Caco-2 (cell line): ENCODE results near the gene CATSPERD. TPM values are rescaled to one million over a fixed set of nuclear protein-coding genes. Genes with fewer than 3 reads are reported as not detected.

Experiments
- BruUV-seq: library from RNA; stranded (reverse); fragments of 400-500 nt; replicated peaks from 2 replicates; lab custom pipeline; 2021; lab: Mats Ljungman, UMichigan
- CTCF ChIA-PET: fragments of 300-600 bp; sonication (Branson Sonifier 250); formaldehyde crosslinking; loops from one replicate; lab custom pipeline; 2022; ENCODE audit warnings: antibody characterized with exemption; lab: Charles Lee
- POLR2A ChIA-PET: fragments of 300-600 bp; sonication (Branson Sonifier 250); formaldehyde crosslinking; loops from one replicate; lab custom pipeline; 2022; ENCODE audit warnings: antibody characterized with exemption; lab: Charles Lee
- DNase-seq, 2 experiments: peaks; one replicate each; pipeline versions ENCODE4 v3.0.0 to v3.0.0-alpha.2; 2020 to 2022
- H3K27me3 ChIP-seq: replicated peaks from 2 replicates; pipeline ENCODE4 v1.6.0; 2011; ENCODE audit warnings: low read length; ENCODE audit not compliant: control insufficient read depth, insufficient read depth
- H3K36me3 ChIP-seq: 2 replicates; pipeline ENCODE4 v1.5.1; 2011; ENCODE audit warnings: low read length; ENCODE audit not compliant: control insufficient read depth, insufficient read depth
- H3K4me1 ChIP-seq: fragments of 250-450 bp; sonication (Bioruptor Pico); 2 replicates; pipeline ENCODE4 v1.5.1; 2020; ENCODE audit warnings: mild to moderate bottlenecking
- H3K4me3 ChIP-seq: 2 replicates; pipeline ENCODE4 v1.5.1; 2011; ENCODE audit warnings: low read depth, mild to moderate bottlenecking, control low read depth, low read length
- H3K9me3 ChIP-seq: fragments of 250-450 bp; sonication (Bioruptor Pico); 2 replicates; pipeline ENCODE4 v1.5.1; 2020; ENCODE audit warnings: mild to moderate bottlenecking, moderate library complexity
- H3K27ac Mint-ChIP-seq: one replicate; pipeline ENCODE4 v1.8.0; 2022; ENCODE audit warnings: mixed read lengths; ENCODE audit not compliant: unreplicated experiment
- H3K27me3 Mint-ChIP-seq: one replicate; pipeline ENCODE4 v1.8.0; 2022; ENCODE audit warnings: mixed read lengths; ENCODE audit not compliant: insufficient read depth, unreplicated experiment
- H3K36me3 Mint-ChIP-seq: one replicate; pipeline ENCODE4 v1.8.0; 2022; ENCODE audit warnings: mild to moderate bottlenecking, mixed read lengths; ENCODE audit not compliant: insufficient read depth, unreplicated experiment
- H3K4me1 Mint-ChIP-seq: one replicate; pipeline ENCODE4 v1.8.0; 2022; ENCODE audit warnings: low read depth, mixed read lengths; ENCODE audit not compliant: unreplicated experiment
- H3K4me3 Mint-ChIP-seq: one replicate; pipeline ENCODE4 v1.8.0; 2022; ENCODE audit warnings: mild to moderate bottlenecking, moderate library complexity, mixed read lengths; ENCODE audit not compliant: unreplicated experiment
- H3K9me3 Mint-ChIP-seq: one replicate; pipeline ENCODE4 v1.8.0; 2022; ENCODE audit warnings: mixed read lengths; ENCODE audit not compliant: unreplicated experiment
- intact Hi-C: fragments of 100-400 bp; cut with micrococcal nuclease; formaldehyde crosslinking; loops from one replicate; pipeline ENCODE4 v1.10.0; 2022; ENCODE audit not compliant: unreplicated experiment
- total RNA-seq: library from RNA; stranded (reverse); gene quantifications from 2 replicates; pipeline ENCODE4 v1.2.3, GENCODE V29; 2022
- TF ChIP-seq, protein P1 (sequence below), 2 experiments: fragments of 200-600 bp in 1 of 2; IDR thresholded peaks; 1 replicate in 1 of 2; 2 replicates in 1 of 2; pipeline versions ENCODE4 v1.5.1 to v1.8.0; 2011 to 2022; ENCODE audit warnings: antibody characterized with exemption in 1 of 2, control low read depth in 1 of 2, inconsistent platforms in 1 of 2, low read depth in 1 of 2, low read length in 1 of 2, mild to moderate bottlenecking in 1 of 2, moderate library complexity in 1 of 2; ENCODE audit not compliant: insufficient read depth in 1 of 2, severe bottlenecking in 1 of 2, unreplicated experiment in 1 of 2

CATSPERD gene
- total RNA-seq, 1 experiment from 2014 or later: not detected

- TF ChIP-seq, protein P1, sequence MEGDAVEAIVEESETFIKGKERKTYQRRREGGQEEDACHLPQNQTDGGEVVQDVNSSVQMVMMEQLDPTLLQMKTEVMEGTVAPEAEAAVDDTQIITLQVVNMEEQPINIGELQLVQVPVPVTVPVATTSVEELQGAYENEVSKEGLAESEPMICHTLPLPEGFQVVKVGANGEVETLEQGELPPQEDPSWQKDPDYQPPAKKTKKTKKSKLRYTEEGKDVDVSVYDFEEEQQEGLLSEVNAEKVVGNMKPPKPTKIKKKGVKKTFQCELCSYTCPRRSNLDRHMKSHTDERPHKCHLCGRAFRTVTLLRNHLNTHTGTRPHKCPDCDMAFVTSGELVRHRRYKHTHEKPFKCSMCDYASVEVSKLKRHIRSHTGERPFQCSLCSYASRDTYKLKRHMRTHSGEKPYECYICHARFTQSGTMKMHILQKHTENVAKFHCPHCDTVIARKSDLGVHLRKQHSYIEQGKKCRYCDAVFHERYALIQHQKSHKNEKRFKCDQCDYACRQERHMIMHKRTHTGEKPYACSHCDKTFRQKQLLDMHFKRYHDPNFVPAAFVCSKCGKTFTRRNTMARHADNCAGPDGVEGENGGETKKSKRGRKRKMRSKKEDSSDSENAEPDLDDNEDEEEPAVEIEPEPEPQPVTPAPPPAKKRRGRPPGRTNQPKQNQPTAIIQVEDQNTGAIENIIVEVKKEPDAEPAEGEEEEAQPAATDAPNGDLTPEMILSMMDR (IDR thresholded peaks at IDR 0.05; ENCODE audit: insufficient read depth in 1 of 2, low read depth in 1 of 2, low read length in 1 of 2, severe bottlenecking in 1 of 2, unreplicated experiment in 1 of 2): no peak
- CTCF ChIA-PET: no interaction called here
- H3K27me3 ChIP-seq: no peaks in the 10 kb centered on the region
These were observed 47.6 kb upstream of the CATSPERD start for GRCh38 chr19:5672708-5673459.

GRCh38 chr19:5673752-5674151 is 46.7 kb upstream of the CATSPERD start:
- no peaks in the 10 kb centered on the region for H3K27me3 Mint-ChIP-seq
- no peaks in the 10 kb centered on the region for H3K4me1 ChIP-seq
- no peaks in the 10 kb centered on the region for H3K9me3 Mint-ChIP-seq
- H3K27me3 ChIP-seq: no peaks in the 10 kb centered on the region
- no TSS peak for BruUV-seq
- H3K36me3 ChIP-seq: no peaks in the 10 kb centered on the region
- DNase-seq: no peak
- no peaks in the 10 kb centered on the region for H3K4me1 Mint-ChIP-seq
- H3K36me3 Mint-ChIP-seq: peaks cover 82% of the 10 kb centered on the region
- intact Hi-C loops: no loop called here
- no peak overlapping the region for H3K4me3 Mint-ChIP-seq
- ChIA-PET POLR2A (no interaction called here), CTCF (no interaction called here)
- no peaks in the 10 kb centered on the region for H3K9me3 ChIP-seq
- no peak overlapping the region for H3K4me3 ChIP-seq
- peak overlapping the region; percentile 29 for H3K27ac Mint-ChIP-seq
- TF ChIP-seq, protein P1 (IDR thresholded peaks at IDR 0.05; ENCODE audit: insufficient read depth in 1 of 2, low read depth in 1 of 2, low read length in 1 of 2, severe bottlenecking in 1 of 2, unreplicated experiment in 1 of 2): no peak

More at GRCh38 chr19:5672708-5673459, 47.6 kb upstream of the CATSPERD start:
- no peaks in the 10 kb centered on the region for H3K9me3 Mint-ChIP-seq
- no peak overlapping the region for H3K4me3 Mint-ChIP-seq
- H3K27me3 Mint-ChIP-seq: no peaks in the 10 kb centered on the region
- no peaks in the 10 kb centered on the region; the same call in 1 of the 2 replicates for H3K4me1 ChIP-seq
- no peaks in the 10 kb centered on the region for H3K4me1 Mint-ChIP-seq
- POLR2A ChIA-PET: no interaction called here
- no peak overlapping the region for H3K27ac Mint-ChIP-seq
- no peak overlapping the region for H3K4me3 ChIP-seq
- intact Hi-C loops: no loop called here
- DNase-seq: no peak
- H3K36me3 Mint-ChIP-seq: peaks cover 88% of the 10 kb centered on the region
- no TSS peak for BruUV-seq
- no peaks in the 10 kb centered on the region for H3K9me3 ChIP-seq
- no peaks in the 10 kb centered on the region for H3K36me3 ChIP-seq

DNA sequence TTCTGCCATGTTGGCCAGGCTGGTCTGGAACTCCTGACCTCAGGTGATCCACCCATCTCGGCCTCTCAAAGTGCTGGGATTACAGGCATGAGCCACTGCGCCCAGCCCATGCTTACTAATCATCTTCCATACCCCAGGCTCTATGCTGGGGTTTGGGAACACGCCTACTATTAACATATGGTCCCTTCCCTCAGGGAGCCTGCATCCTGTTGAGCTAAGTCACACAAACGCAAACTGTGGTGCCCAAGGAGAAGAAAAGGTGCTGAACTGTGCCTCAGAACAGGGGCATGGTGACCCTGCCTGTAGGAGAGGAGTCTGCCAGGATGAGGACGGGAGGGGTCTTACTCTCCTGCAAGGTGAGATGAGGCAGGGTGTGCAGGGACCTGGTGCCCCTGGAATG is 45.7 kb upstream of the CATSPERD start:
- no peak overlapping the region for H3K27ac Mint-ChIP-seq

More for the DNA sequence above, 45.7 kb upstream of the CATSPERD start:
- Mint-ChIP-seq H3K4me3 (no peak overlapping the region), H3K9me3 (no peaks in the 10 kb centered on the region), H3K4me1 (peaks cover 6% of the 10 kb centered on the region), H3K27me3 (no peaks in the 10 kb centered on the region), H3K36me3 (peaks cover 78% of the 10 kb centered on the region)
- no peaks in the 10 kb centered on the region for H3K36me3 ChIP-seq
- TF ChIP-seq, protein P1 (IDR thresholded peaks at IDR 0.05; ENCODE audit: insufficient read depth in 1 of 2, low read depth in 1 of 2, low read length in 1 of 2, severe bottlenecking in 1 of 2, unreplicated experiment in 1 of 2): no peak
- no peaks in the 10 kb centered on the region; the same call in 1 of the 2 replicates for H3K4me1 ChIP-seq
- no peaks in the 10 kb centered on the region for H3K27me3 ChIP-seq
- no peaks in the 10 kb centered on the region for H3K9me3 ChIP-seq
- intact Hi-C loops: no loop called here
- no peak overlapping the region for H3K4me3 ChIP-seq
- POLR2A ChIA-PET: no interaction called here
- CTCF ChIA-PET: no interaction called here
- BruUV-seq: no TSS peak
- DNase-seq: no peak
